DND-41 (cell line): ENCODE results near the gene CTSO.

Experiments used
- CTCF ChIP-seq: IDR thresholded peaks from 2 replicates; pipeline ENCODE4 v1.5.1; 2012; ENCODE audit warnings: borderline replicate concordance, low read length, moderate library complexity, mild to moderate bottlenecking; ENCODE audit not compliant: poor library complexity, severe bottlenecking; ENCODE audit errors: extremely low read depth
- EZH2 ChIP-seq: IDR thresholded peaks from 3 replicates; pipeline ENCODE4 v1.6.1; 2012; ENCODE audit warnings: borderline replicate concordance, low read depth, mild to moderate bottlenecking, moderate library complexity, low read length, inconsistent platforms; ENCODE audit not compliant: severe bottlenecking

- TF ChIP-seq CTCF (no peak), EZH2 (no peak)
Observed at GRCh38 chr4:155911905-155912304, 41.8 kb downstream of the CTSO start.
